CD4-positive, alpha-beta memory T cell (primary cell): ENCODE results near the gene CCDC149. TPM values are rescaled to one million over a fixed set of nuclear protein-coding genes. Genes with fewer than 3 reads are reported as not detected.

Experiments
- CTCF ChIA-PET: fragments of 350-600 bp; sonication (Branson Sonifier 250); formaldehyde crosslinking; loops from one replicate; lab custom pipeline; 2021; ENCODE audit warnings: inconsistent platforms; ENCODE audit not compliant: partially characterized antibody; lab: Charles Lee
- POLR2A ChIA-PET: fragments of 350-600 bp; sonication (Branson Sonifier 250); formaldehyde crosslinking; loops from one replicate; lab custom pipeline; 2021; ENCODE audit not compliant: partially characterized antibody; lab: Charles Lee
- DNase-seq, 5 donors: peaks; one replicate each; pipeline versions ENCODE4 v3.0.0 to v3.0.0-alpha.2; 2020 to 2022; ENCODE audit warnings: mixed read lengths in 1 of 5
- H3K27ac ChIP-seq: one replicate; pipeline ENCODE4 v1.7.0; 2013; ENCODE audit warnings: low read depth, low read length
- H3K27me3 ChIP-seq: 2 replicates; pipeline ENCODE4 v1.7.0; 2013; ENCODE audit warnings: mild to moderate bottlenecking, low read length, moderate library complexity; ENCODE audit not compliant: insufficient read depth
- H3K36me3 ChIP-seq: 2 replicates; pipeline ENCODE4 v1.7.0; 2013; ENCODE audit warnings: mild to moderate bottlenecking, low read length, moderate library complexity; ENCODE audit not compliant: insufficient read depth
- H3K4me1 ChIP-seq: 2 replicates; pipeline ENCODE4 v1.7.0; 2013; ENCODE audit warnings: mild to moderate bottlenecking, low read length, moderate library complexity; ENCODE audit not compliant: insufficient read depth
- H3K4me3 ChIP-seq, 2 donors: one replicate each; pipeline ENCODE4 v1.7.0; 2013; ENCODE audit warnings: low read length in 2 of 2, mild to moderate bottlenecking in 1 of 2
- H3K9me3 ChIP-seq, 2 donors: one replicate each; pipeline ENCODE4 v1.7.0; 2013; ENCODE audit warnings: low read length in 2 of 2, control low read depth in 1 of 2; ENCODE audit not compliant: control insufficient read depth in 1 of 2
- H3K27ac Mint-ChIP-seq, 7 donors: one replicate each; pipeline ENCODE4 v1.8.0; 2020 to 2021; ENCODE audit warnings: mixed read lengths in 7 of 7, mild to moderate bottlenecking in 6 of 7, inconsistent platforms in 3 of 7, moderate library complexity in 3 of 7
- H3K27me3 Mint-ChIP-seq, 2 donors: one replicate each; pipeline ENCODE4 v1.8.0; 2020 to 2021; ENCODE audit warnings: mixed read lengths in 2 of 2
- H3K36me3 Mint-ChIP-seq, 2 donors: one replicate each; pipeline ENCODE4 v1.8.0; 2020 to 2021; ENCODE audit warnings: mixed read lengths in 2 of 2, inconsistent platforms in 1 of 2, mild to moderate bottlenecking in 1 of 2
- H3K4me1 Mint-ChIP-seq, 4 donors: one replicate each; pipeline ENCODE4 v1.8.0; 2020 to 2021; ENCODE audit warnings: mixed read lengths in 4 of 4, mild to moderate bottlenecking in 1 of 4
- H3K4me3 Mint-ChIP-seq, 8 donors: one replicate each; pipeline ENCODE4 v1.8.0; 2020 to 2021; ENCODE audit warnings: mixed read lengths in 8 of 8, mild to moderate bottlenecking in 7 of 8, moderate library complexity in 6 of 8, inconsistent platforms in 3 of 8
- H3K9me3 Mint-ChIP-seq, 8 donors: one replicate each; pipeline ENCODE4 v1.8.0; 2020 to 2021; ENCODE audit warnings: mixed read lengths in 8 of 8, mild to moderate bottlenecking in 5 of 8, inconsistent platforms in 3 of 8, moderate library complexity in 1 of 8
- intact Hi-C: fragments of 100-400 bp; cut with micrococcal nuclease; formaldehyde crosslinking; loops from one replicate; pipeline ENCODE4 v1.15.1; 2023
- polyA plus RNA-seq, 2 donors: library from polyadenylated mRNA; unstranded; fragments of 300-500 nt; fragmentation: Illumina TruSeq; gene quantifications; one replicate each; pipeline ENCODE4 v1.2.3, GENCODE V29; 2021
- total RNA-seq, 2 experiments: library from RNA; stranded (reverse); gene quantifications; one replicate each; pipeline ENCODE4 v1.2.3, GENCODE V29; 2021

The CCDC149 gene
- total and polyA plus RNA-seq, 4 experiments from 2014 or later, result 0.11 to 0.44 (median 0.14) TPM; not detected in 1

DNA sequence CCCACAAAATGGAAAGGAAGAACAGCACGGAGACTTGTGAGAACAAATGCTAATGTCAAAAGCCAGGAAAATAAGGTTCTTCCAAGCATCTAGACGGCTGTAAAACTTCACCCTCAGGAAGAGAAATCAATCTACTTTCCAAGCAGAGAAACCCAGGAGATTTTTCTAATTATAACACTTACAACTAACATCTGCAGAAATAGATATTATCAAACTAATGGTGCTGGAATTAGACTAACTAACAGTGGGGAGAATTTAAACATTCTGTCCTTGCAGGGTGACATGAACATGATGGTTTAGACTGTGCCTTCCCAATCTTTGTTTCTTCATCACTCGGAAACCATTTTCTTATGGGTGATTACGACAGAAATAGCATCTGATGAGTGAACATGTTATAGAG is 77.1 kb downstream of the CCDC149 start:
- Histone ChIP-seq H3K4me1 (no peaks in the 10 kb centered on the region), H3K36me3 (no peaks in the 10 kb centered on the region), H3K27me3 (no peaks in the 10 kb centered on the region), H3K27ac (no peak overlapping the region), H3K4me3 (no peak overlapping the region), H3K9me3 (no peaks in the 10 kb centered on the region)
- ChIA-PET CTCF (no interaction called here), POLR2A (no interaction called here)
- no peaks in the 10 kb centered on the region for H3K9me3 Mint-ChIP-seq
- H3K27ac Mint-ChIP-seq, result no peak overlapping the region
- H3K27me3 Mint-ChIP-seq, result no peaks in the 10 kb centered on the region
- no peaks in the 10 kb centered on the region for H3K36me3 Mint-ChIP-seq
- H3K4me3 Mint-ChIP-seq, result no peak overlapping the region
- no peak for DNase-seq
- intact Hi-C loops, result no loop called here
- no peaks in the 10 kb centered on the region for H3K4me1 Mint-ChIP-seq

DNA sequence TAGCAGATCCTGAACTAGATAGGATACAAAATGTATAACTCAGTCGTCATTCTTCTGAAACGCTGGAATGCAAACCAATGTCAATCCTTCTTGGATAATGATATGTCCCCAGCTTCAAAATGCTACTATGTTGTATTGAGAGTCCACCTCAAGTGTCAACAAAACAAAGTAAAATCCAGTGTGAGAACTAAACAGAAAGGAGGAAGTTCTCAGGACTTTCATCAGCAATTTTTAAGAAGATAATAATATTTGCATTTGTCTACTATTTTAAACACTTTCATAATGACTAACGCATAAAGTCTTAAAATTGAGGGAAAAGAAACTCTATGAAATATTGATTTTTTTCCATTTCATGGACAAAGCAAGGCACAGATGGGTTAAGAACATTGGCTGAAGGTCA is 81.2 kb downstream of the CCDC149 start:
- CTCF ChIA-PET, result no interaction called here
- Mint-ChIP-seq H3K36me3 (no peaks in the 10 kb centered on the region), H3K27ac (no peak overlapping the region), H3K9me3 (peaks cover 0 to 3% (median 0%) of the 10 kb centered on the region in 8 donors), H3K27me3 (peaks cover 0 to 6% of the 10 kb centered on the region in 2 donors), H3K4me3 (no peak overlapping the region), H3K4me1 (no peaks in the 10 kb centered on the region)
- H3K36me3 ChIP-seq, result no peaks in the 10 kb centered on the region
- H3K4me3 ChIP-seq, result no peak overlapping the region
- H3K27ac ChIP-seq, result no peak overlapping the region
- intact Hi-C loops, result no loop called here
- DNase-seq, result no peak
- POLR2A ChIA-PET, result no interaction called here
- H3K4me1 ChIP-seq, result no peaks in the 10 kb centered on the region
- H3K27me3 ChIP-seq, result no peaks in the 10 kb centered on the region
- H3K9me3 ChIP-seq, result no peaks in the 10 kb centered on the region

DNA sequence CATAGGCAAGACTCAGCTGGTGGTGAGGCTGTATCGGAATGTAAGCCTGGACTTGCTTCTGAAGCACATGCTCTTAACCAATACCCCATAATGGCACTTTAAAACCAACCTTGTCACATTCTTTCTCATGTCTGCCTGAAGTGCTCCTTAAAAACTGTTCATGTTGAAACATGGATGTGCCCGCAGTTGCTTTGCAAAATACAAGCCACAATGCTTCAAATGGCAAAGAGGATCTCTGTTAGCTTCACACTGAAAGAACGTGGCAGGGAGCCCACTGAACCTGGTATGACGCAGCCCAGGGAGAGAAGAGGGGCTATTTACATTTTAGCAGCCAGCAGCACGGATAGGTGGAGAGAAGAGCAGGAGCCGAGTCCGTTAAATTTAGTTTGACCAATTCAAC is 88.1 kb downstream of the CCDC149 start:
- no peaks in the 10 kb centered on the region for H3K4me1 ChIP-seq
- H3K4me3 ChIP-seq, result no peak overlapping the region
- POLR2A ChIA-PET, result no interaction called here
- no peaks in the 10 kb centered on the region for H3K9me3 ChIP-seq
- CTCF ChIA-PET, result no interaction called here
- no peaks in the 10 kb centered on the region for H3K36me3 Mint-ChIP-seq
- peaks cover 0 to 3% (median 2%) of the 10 kb centered on the region in 8 donors for H3K9me3 Mint-ChIP-seq
- no peak overlapping the region for H3K4me3 Mint-ChIP-seq
- H3K27me3 ChIP-seq, result no peaks in the 10 kb centered on the region
- no peak overlapping the region for H3K27ac Mint-ChIP-seq
- peaks cover 0 to 5% of the 10 kb centered on the region in 2 donors for H3K27me3 Mint-ChIP-seq
- intact Hi-C loops, result no loop called here
- H3K4me1 Mint-ChIP-seq, result no peaks in the 10 kb centered on the region
- H3K36me3 ChIP-seq, result no peaks in the 10 kb centered on the region
- no peak for DNase-seq
- no peak overlapping the region for H3K27ac ChIP-seq

DNA sequence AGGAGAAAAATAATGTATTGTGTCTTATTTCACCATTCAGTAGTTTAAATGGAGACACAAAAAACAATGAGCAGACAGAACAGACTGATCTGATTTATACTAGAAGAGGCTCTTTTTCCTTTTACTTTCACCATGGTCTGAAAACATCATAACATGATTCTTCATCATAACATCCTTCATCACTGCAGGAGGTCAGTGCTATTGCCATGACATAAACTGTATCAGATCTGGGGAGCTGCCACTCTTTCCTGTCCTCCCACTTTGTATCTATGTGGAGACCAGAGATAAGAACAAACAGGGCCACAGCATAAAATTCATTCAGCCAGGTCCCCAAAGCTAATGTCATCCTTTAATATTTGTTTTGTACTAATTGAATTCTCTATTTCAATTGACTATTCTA is 92.3 kb downstream of the CCDC149 start:
- DNase-seq, result no peak
- Mint-ChIP-seq H3K27ac (no peak overlapping the region), H3K9me3 (peaks cover 0 to 3% (median 0%) of the 10 kb centered on the region in 8 donors), H3K36me3 (no peaks in the 10 kb centered on the region), H3K4me1 (no peaks in the 10 kb centered on the region), H3K4me3 (no peak overlapping the region), H3K27me3 (no peaks in the 10 kb centered on the region)
- no peak overlapping the region for H3K27ac ChIP-seq
- POLR2A ChIA-PET, result no interaction called here
- no peaks in the 10 kb centered on the region for H3K9me3 ChIP-seq
- intact Hi-C loops, result no loop called here
- CTCF ChIA-PET, result no interaction called here
- no peaks in the 10 kb centered on the region for H3K27me3 ChIP-seq
- no peak overlapping the region for H3K4me3 ChIP-seq
- no peaks in the 10 kb centered on the region for H3K36me3 ChIP-seq
- H3K4me1 ChIP-seq, result no peaks in the 10 kb centered on the region

DNA sequence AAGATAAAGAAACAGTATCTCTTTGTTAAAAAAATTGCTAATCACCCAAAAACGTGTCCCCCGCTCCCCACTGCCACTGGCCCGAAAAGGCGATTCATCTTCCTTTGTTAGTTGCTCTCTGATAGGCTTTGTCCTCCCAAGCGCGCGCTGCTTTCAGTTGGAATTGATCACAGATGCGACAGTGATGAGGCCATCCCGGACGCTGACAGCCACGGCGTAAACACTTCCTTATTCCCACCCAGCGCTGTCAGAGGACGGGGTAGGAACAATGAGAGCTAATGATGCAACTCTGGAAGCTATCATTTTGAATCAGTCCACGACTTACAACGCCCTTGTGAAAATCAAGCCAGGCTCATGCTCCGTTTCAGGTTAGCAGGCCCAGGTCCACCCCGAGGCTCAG is 96.0 kb downstream of the CCDC149 start:
- Histone ChIP-seq H3K4me1 (no peaks in the 10 kb centered on the region), H3K4me3 (no peak overlapping the region), H3K27me3 (no peaks in the 10 kb centered on the region), H3K9me3 (no peaks in the 10 kb centered on the region), H3K36me3 (no peaks in the 10 kb centered on the region), H3K27ac (no peak overlapping the region)
- no peak for DNase-seq
- H3K27ac Mint-ChIP-seq, result no peak overlapping the region
- POLR2A ChIA-PET, result no interaction called here
- CTCF ChIA-PET, result no interaction called here
- H3K9me3 Mint-ChIP-seq, result peaks cover 0 to 3% (median 0%) of the 10 kb centered on the region in 8 donors
- H3K4me3 Mint-ChIP-seq, result no peak overlapping the region
- H3K36me3 Mint-ChIP-seq, result no peaks in the 10 kb centered on the region
- intact Hi-C loops, result no loop called here
- no peaks in the 10 kb centered on the region for H3K4me1 Mint-ChIP-seq
- peaks cover 0 to 3% of the 10 kb centered on the region in 2 donors for H3K27me3 Mint-ChIP-seq

DNA sequence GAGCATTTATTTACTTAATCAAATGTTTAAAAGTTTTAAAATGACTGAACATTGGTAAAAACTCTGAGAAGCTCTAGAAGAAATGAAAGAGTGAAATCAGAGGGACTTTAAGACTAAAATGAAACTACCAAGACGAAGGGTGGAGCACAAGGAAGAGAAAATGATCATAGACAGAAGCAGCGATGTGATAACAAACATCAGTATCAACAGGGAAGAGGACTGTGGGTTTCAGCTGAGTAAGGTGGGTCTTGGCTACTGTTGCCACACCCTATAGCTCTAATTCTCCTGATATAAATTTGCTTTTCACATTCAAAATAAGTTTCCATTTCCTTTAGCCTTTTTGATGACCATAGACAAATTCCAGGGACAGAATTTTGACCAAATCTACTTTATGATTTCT is 99.1 kb downstream of the CCDC149 start:
- ChIA-PET POLR2A (no interaction called here), CTCF (no interaction called here)
- peaks cover 0 to 2% (median 0%) of the 10 kb centered on the region in 8 donors for H3K9me3 Mint-ChIP-seq
- no peak overlapping the region for H3K4me3 Mint-ChIP-seq
- H3K4me1 ChIP-seq, result no peaks in the 10 kb centered on the region
- H3K27ac ChIP-seq, result no peak overlapping the region
- DNase-seq, result no peak
- H3K27me3 Mint-ChIP-seq, result peaks cover 0 to 3% of the 10 kb centered on the region in 2 donors
- H3K4me1 Mint-ChIP-seq, result no peaks in the 10 kb centered on the region
- no peak overlapping the region for H3K4me3 ChIP-seq
- no peak overlapping the region for H3K27ac Mint-ChIP-seq
- H3K9me3 ChIP-seq, result no peaks in the 10 kb centered on the region
- no peaks in the 10 kb centered on the region for H3K27me3 ChIP-seq
- H3K36me3 ChIP-seq, result no peaks in the 10 kb centered on the region
- intact Hi-C loops, result no loop called here
- H3K36me3 Mint-ChIP-seq, result no peaks in the 10 kb centered on the region

DNA sequence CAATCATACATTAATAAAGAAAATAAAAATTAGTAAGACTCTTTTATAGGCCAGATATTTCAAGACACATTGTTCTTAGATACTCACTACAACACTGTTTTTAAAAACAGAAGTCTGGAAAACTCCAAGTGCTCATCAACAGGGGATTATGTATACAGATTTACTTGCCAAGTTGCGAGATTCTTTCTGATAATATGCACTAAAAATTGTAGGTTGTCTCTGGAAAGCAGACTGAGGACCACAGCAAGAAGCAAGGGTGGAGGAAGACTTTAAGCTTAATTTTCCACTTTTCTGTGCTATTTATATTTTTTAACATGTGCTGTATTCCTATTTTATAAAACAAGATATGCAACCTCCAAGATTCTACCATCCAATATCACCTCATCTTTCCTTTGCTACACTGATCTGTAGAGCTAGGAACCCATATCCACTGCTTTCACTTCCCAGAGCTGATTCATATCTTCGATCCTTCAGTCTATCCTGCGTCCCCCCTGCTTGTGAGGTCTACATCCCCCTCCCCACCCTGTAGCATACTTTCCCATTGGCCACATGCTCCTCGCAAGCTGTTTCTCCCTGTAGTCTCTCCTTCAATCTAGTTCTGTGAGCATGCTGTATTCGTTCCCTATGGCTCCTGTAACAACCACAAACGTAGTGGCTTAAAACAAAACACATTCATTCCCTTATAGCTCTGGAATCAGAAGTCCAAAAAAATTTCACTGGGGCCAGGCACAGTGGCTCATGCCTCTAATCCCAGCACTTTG is 101.8 kb downstream of the CCDC149 start:
- H3K4me3 ChIP-seq, result no peak overlapping the region
- no peak overlapping the region for H3K27ac Mint-ChIP-seq

More for the DNA sequence above, 101.8 kb downstream of the CCDC149 start:
- H3K27ac ChIP-seq, result no peak overlapping the region
- Mint-ChIP-seq H3K9me3 (peaks cover 0 to 2% (median 0%) of the 10 kb centered on the region in 8 donors), H3K27me3 (peaks cover 0 to 5% of the 10 kb centered on the region in 2 donors), H3K4me3 (no peak overlapping the region), H3K36me3 (no peaks in the 10 kb centered on the region), H3K4me1 (no peaks in the 10 kb centered on the region)
- intact Hi-C loops, result no loop called here
- POLR2A ChIA-PET, result no interaction called here
- no peaks in the 10 kb centered on the region for H3K9me3 ChIP-seq
- CTCF ChIA-PET, result no interaction called here
- H3K4me1 ChIP-seq, result no peaks in the 10 kb centered on the region
- H3K27me3 ChIP-seq, result no peaks in the 10 kb centered on the region
- no peak for DNase-seq
- no peaks in the 10 kb centered on the region for H3K36me3 ChIP-seq
